HFFc6 (cell line): ENCODE results near the gene PLA2G2A. TPM values are rescaled to one million over a fixed set of nuclear protein-coding genes. Genes with fewer than 3 reads are reported as not detected.
A peak's percentile ranks its signal among the peaks of the same experiment; 100 is the strongest.
"Not testable (repeated sequence)": the region's sequence is repeated elsewhere in the genome, so short reads cannot be mapped to it uniquely, and the experiment has no call there.

Source experiments
- DNase-seq: peaks from one replicate; pipeline ENCODE4 v3.0.0-alpha.2; 2018
- H3K27ac Mint-ChIP-seq: 2 replicates; pipeline ENCODE4 v1.8.0; 2020; ENCODE audit warnings: mild to moderate bottlenecking, mixed read lengths
- H3K27me3 Mint-ChIP-seq: 2 replicates; pipeline ENCODE4 v1.8.0; 2021; ENCODE audit warnings: mild to moderate bottlenecking, moderate library complexity, mixed read lengths; ENCODE audit not compliant: insufficient read depth
- H3K36me3 Mint-ChIP-seq: 2 replicates; pipeline ENCODE4 v1.8.0; 2021; ENCODE audit warnings: low read depth, mixed read lengths
- H3K4me1 Mint-ChIP-seq: 2 replicates; pipeline ENCODE4 v1.8.0; 2020; ENCODE audit warnings: low read depth, mixed read lengths
- H3K4me3 Mint-ChIP-seq: 2 replicates; pipeline ENCODE4 v1.8.0; 2020; ENCODE audit warnings: mild to moderate bottlenecking, moderate library complexity, mixed read lengths
- H3K9me3 Mint-ChIP-seq: 2 replicates; pipeline ENCODE4 v1.8.0; 2020; ENCODE audit warnings: mild to moderate bottlenecking, mixed read lengths
- CTCF ChIP-seq: fragments of 200-600 bp; sonication (generic); IDR thresholded peaks from 2 replicates; pipeline ENCODE4 v1.5.0; 2021; ENCODE audit warnings: antibody characterized with exemption, mild to moderate bottlenecking
- total RNA-seq, 6 experiments: library from RNA; stranded (reverse); fragmentation: NEBNext Ultra II Directional; extraction: Animal tissue kit (Norgen Biotek cat#: 25700); gene quantifications; 2 replicates in 1 of 6; 3 replicates in 5 of 6; pipeline ENCODE4 v1.2.3, GENCODE V29; 2021

PLA2G2A gene
- total RNA-seq, 6 experiments from 2014 or later = not detected

- 0 out of 2 replicates have a peak, but pooled peaks cover 3% of the 10 kb centered on the region for H3K36me3 Mint-ChIP-seq
- no peaks in the 10 kb centered on the region for H3K4me1 Mint-ChIP-seq
- H3K27me3 Mint-ChIP-seq = peaks cover 10% of the 10 kb centered on the region; the same call in 1 of the 2 replicates
- H3K27ac Mint-ChIP-seq = no peak overlapping the region
- H3K9me3 Mint-ChIP-seq = no peaks in the 10 kb centered on the region; the same call in 1 of the 2 replicates
- DNase-seq = no peak
- TF ChIP-seq CTCF = no peak
- no peak overlapping the region for H3K4me3 Mint-ChIP-seq
Observed at GRCh38 chr1:20010016-20010415, 30.6 kb upstream of the PLA2G2A start.

GRCh38 chr1:20009212-20009611 lies 29.8 kb upstream of the PLA2G2A start:
- Mint-ChIP-seq H3K9me3 (no peaks in the 10 kb centered on the region; the same call in 1 of the 2 replicates), H3K27ac (no peak overlapping the region), H3K36me3 (0 out of 2 replicates have a peak, but pooled peaks cover under 1% of the 10 kb centered on the region), H3K4me3 (no peak overlapping the region), H3K4me1 (no peaks in the 10 kb centered on the region), H3K27me3 (peaks cover 10% of the 10 kb centered on the region)
- no peak for DNase-seq
- no peak for TF ChIP-seq CTCF

- Mint-ChIP-seq H3K4me3 (no peak overlapping the region), H3K4me1 (no peaks in the 10 kb centered on the region), H3K36me3 (no peaks in the 10 kb centered on the region), H3K27ac (no peak overlapping the region), H3K9me3 (peaks cover 3% of the 10 kb centered on the region), H3K27me3 (peaks cover 9% of the 10 kb centered on the region)
- TF ChIP-seq CTCF = no peak
- DNase-seq = peak; percentile 0
Observed at GRCh38 chr1:20008391-20008841, 29.0 kb upstream of the PLA2G2A start.

GRCh38 chr1:19998823-19999222 lies 19.4 kb upstream of the PLA2G2A start:
- H3K36me3 Mint-ChIP-seq, H3K9me3 Mint-ChIP-seq, H3K4me1 Mint-ChIP-seq, H3K27ac Mint-ChIP-seq, DNase-seq, H3K4me3 Mint-ChIP-seq: not testable (repeated sequence)
- TF ChIP-seq CTCF = peak; percentile 41; the same call in 1 of the 2 replicates
- H3K27me3 Mint-ChIP-seq = peaks cover 22% of the 10 kb centered on the region

- Mint-ChIP-seq H3K27me3 (peaks cover 34% of the 10 kb centered on the region), H3K9me3 (no peaks in the 10 kb centered on the region), H3K36me3 (no peaks in the 10 kb centered on the region), H3K4me1 (no peaks in the 10 kb centered on the region), H3K27ac (no peak overlapping the region), H3K4me3 (no peak overlapping the region)
- no peak for DNase-seq
- no peak for TF ChIP-seq CTCF
Observed at GRCh38 chr1:19990689-19991088, 11.3 kb upstream of the PLA2G2A start.

- not testable (repeated sequence) for H3K4me1 Mint-ChIP-seq, H3K9me3 Mint-ChIP-seq, H3K36me3 Mint-ChIP-seq, H3K4me3 Mint-ChIP-seq, H3K27ac Mint-ChIP-seq, DNase-seq
- peaks cover 34% of the 10 kb centered on the region for H3K27me3 Mint-ChIP-seq
Observed at GRCh38 chr1:19990182-19990582, 10.8 kb upstream of the PLA2G2A start.
